GM12878 (cell line): ENCODE results near the gene KRT80. TPM values are rescaled to one million over a fixed set of nuclear protein-coding genes. Genes with fewer than 3 reads are reported as not detected.

ENCODE experiments used
- ATAC-seq: fragments of 200-7000 bp; cut with Tn5 transposase; 3 replicates; pipeline ENCODE4 v1.9.1; 2020; ENCODE audit warnings: mild to moderate bottlenecking, moderate library complexity
- BruUV-seq: library from RNA; stranded (reverse); fragments of 400-500 nt; replicated peaks from 2 replicates; lab custom pipeline; 2021; lab: Mats Ljungman, UMichigan
- CTCF ChIA-PET: fragments of 300-600 bp; sonication (Branson Sonifier 250); formaldehyde crosslinking; extraction: SDS; loops from one replicate; lab custom pipeline; 2021; ENCODE audit warnings: inconsistent platforms; lab: Yijun Ruan, JAX
- POLR2A ChIA-PET: fragments of 350-600 bp; formaldehyde crosslinking; extraction: SDS; loops from one replicate; lab custom pipeline; 2021; ENCODE audit warnings: inconsistent platforms; lab: Charles Lee
- RAD21 ChIA-PET: fragments of 300-600 bp; sonication (Branson Sonifier 250); formaldehyde crosslinking; loops from one replicate; lab custom pipeline; 2023; ENCODE audit warnings: antibody characterized with exemption; ENCODE audit not compliant: unreplicated experiment; lab: Charles Lee
- SMC1A ChIA-PET: fragments of 300-600 bp; sonication (Branson Sonifier 250); formaldehyde crosslinking; loops from one replicate; lab custom pipeline; 2023; ENCODE audit not compliant: unreplicated experiment, uncharacterized antibody; lab: Charles Lee
- DNase-seq: peaks from one replicate; pipeline ENCODE4 v3.0.0-alpha.2; 2011; ENCODE audit warnings: low read depth, low spot score
- FAIRE-seq: peaks from 3 replicates; lab custom pipeline; 2011; peaks lifted over from hg19 to GRCh38; lab: Jason Lieb, UNC
- H2AFZ ChIP-seq: 2 replicates; pipeline ENCODE4 v1.6.0; 2011; ENCODE audit warnings: low read depth, low read length, control low read depth; ENCODE audit not compliant: control insufficient read depth
- H3K27ac ChIP-seq: 2 replicates; pipeline ENCODE4 v1.5.1; 2011; ENCODE audit warnings: control low read depth; ENCODE audit not compliant: control insufficient read depth, insufficient read depth
- H3K27me3 ChIP-seq, 2 experiments: replicated peaks in 1 of 2; 2 replicates each; pipeline versions ENCODE4 v1.6.0 to v1.6.1; 2011; ENCODE audit warnings: low read length in 1 of 2; ENCODE audit not compliant: control insufficient read depth in 2 of 2, insufficient read depth in 2 of 2
- H3K36me3 ChIP-seq, 2 experiments: 2 replicates each; pipeline ENCODE4 v1.5.1; 2011; ENCODE audit warnings: low read length in 1 of 2; ENCODE audit not compliant: control insufficient read depth in 2 of 2, insufficient read depth in 2 of 2
- H3K4me1 ChIP-seq: 2 replicates; pipeline ENCODE4 v1.6.1; 2011; ENCODE audit warnings: mild to moderate bottlenecking, low read length, moderate library complexity, mixed read lengths; ENCODE audit not compliant: control insufficient read depth, insufficient read depth
- H3K4me2 ChIP-seq: 2 replicates; pipeline ENCODE4 v1.6.0; 2011; ENCODE audit warnings: control low read depth; ENCODE audit not compliant: control insufficient read depth, insufficient read depth
- H3K4me3 ChIP-seq: fragments of 200-600 bp; sonication (generic); 2 replicates; pipeline ENCODE4 v1.5.1; 2016
- H3K79me2 ChIP-seq: 2 replicates; pipeline ENCODE4 v1.6.0; 2011; ENCODE audit warnings: low read length; ENCODE audit not compliant: control insufficient read depth, insufficient read depth
- H3K9ac ChIP-seq: 2 replicates; pipeline ENCODE4 v1.8.0; 2011; ENCODE audit warnings: low read length, control low read depth, mixed read lengths; ENCODE audit not compliant: control insufficient read depth, insufficient read depth
- H3K9me3 ChIP-seq: replicated peaks from 3 replicates; pipeline ENCODE4 v1.5.1; 2011; ENCODE audit warnings: mild to moderate bottlenecking, low read length; ENCODE audit not compliant: control insufficient read depth, insufficient read depth
- H4K20me1 ChIP-seq: 2 replicates; pipeline ENCODE4 v1.6.0; 2011; ENCODE audit not compliant: control insufficient read depth, insufficient read depth
- CHD4 ChIP-seq: fragments of 200-600 bp; sonication (generic); IDR thresholded peaks from 2 replicates; pipeline ENCODE4 v1.6.1; 2016; ENCODE audit warnings: mild to moderate bottlenecking
- CREB1 ChIP-seq: IDR thresholded peaks from 2 replicates; pipeline ENCODE4 v1.6.1; 2012; ENCODE audit warnings: low read depth, mild to moderate bottlenecking, inconsistent platforms
- MEF2B ChIP-seq: fragments of 450-650 bp; IDR thresholded peaks from 2 replicates; pipeline ENCODE4 v1.6.1; 2018; ENCODE audit warnings: mild to moderate bottlenecking, moderate library complexity; ENCODE audit not compliant: partially characterized antibody, poor library complexity, severe bottlenecking
- RCOR1 ChIP-seq: conservative IDR thresholded peaks from 2 replicates; pipeline ENCODE4 v1.6.1; 2012; ENCODE audit warnings: low read depth, low read length, improper control_type of control experiment
- SIX5 ChIP-seq: IDR thresholded peaks from 2 replicates; pipeline ENCODE4 v1.6.1; 2011; ENCODE audit warnings: mild to moderate bottlenecking, low read depth, low read length, moderate library complexity; ENCODE audit not compliant: severe bottlenecking
- SMAD5 ChIP-seq: IDR thresholded peaks from 2 replicates; pipeline ENCODE4 v1.6.1; 2016; ENCODE audit warnings: antibody characterized with exemption, low read depth
- ZNF592 ChIP-seq: fragments of 450-650 bp; IDR thresholded peaks from 2 replicates; pipeline ENCODE4 v1.6.1; 2017; ENCODE audit warnings: mild to moderate bottlenecking, moderate library complexity
- ZSCAN29 ChIP-seq: fragments of 450-650 bp; IDR thresholded peaks from 2 replicates; pipeline ENCODE4 v1.6.1; 2017; ENCODE audit warnings: mild to moderate bottlenecking, moderate library complexity
- WGBS: methylation state at CpG from one replicate; pipeline ENCODE4 v1.1.6; 2016; ENCODE audit warnings: low lambda C conversion rate; ENCODE audit not compliant: insufficient replicate concordance, insufficient coverage; ENCODE audit errors: missing lambda C conversion rate; 5-methylcytosine and 5-hydroxymethylcytosine counted together
- in situ Hi-C: fragments of 300-500 bp; cut with MboI; formaldehyde crosslinking; loops from 9 replicates; pipeline ENCODE4 v1.14.3; 2018; ENCODE audit warnings: mixed read lengths
- intact Hi-C: fragments of 100-400 bp; cut with micrococcal nuclease; formaldehyde crosslinking; loops from one replicate; pipeline ENCODE4 v1.14.2; 2022; ENCODE audit not compliant: unreplicated experiment
- polyA plus RNA-seq, 11 experiments: library from polyadenylated mRNA; depleted of rRNA in 4 of 11; unstranded in 6 of 11; stranded (reverse) in 5 of 11; fragments of >200 nt; fragmentation: Nextera tagmentation in 4 of 11; fragmentation: Illumina TruSeq in 1 of 11; extraction: Ambion mirVana in 4 of 11; extraction: Trizol in 1 of 11; gene quantifications; 1 replicate in 1 of 11; 2 replicates in 10 of 11; pipeline versions ENCODE4 v1.2.1 to v1.2.3, GENCODE V29; 2011 to 2016; ENCODE audit warnings: inconsistent platforms in 2 of 11, missing spikeins in 2 of 11, low read depth in 1 of 11
- total RNA-seq, 4 experiments: library from RNA; depleted of rRNA in 3 of 4; stranded (reverse); fragments of >200 nt in 3 of 4; fragmentation: Illumina TruSeq in 1 of 4; extraction: Trizol in 1 of 4; gene quantifications; 2 replicates each; pipeline versions ENCODE4 v1.2.1 to v1.2.3, GENCODE V29; 2013 to 2021
- TF ChIP-seq, protein P1 (sequence below): fragments of 450-650 bp; IDR thresholded peaks from 2 replicates; pipeline ENCODE4 v1.6.1; 2014; ENCODE audit warnings: mild to moderate bottlenecking
- TF ChIP-seq, protein P2 (sequence below): fragments of 450-650 bp; formaldehyde crosslinking; IDR thresholded peaks from 2 replicates; pipeline ENCODE4 v1.4.0; 2020; ENCODE audit warnings: mild to moderate bottlenecking, moderate library complexity
- TF ChIP-seq, protein P3 (sequence below): fragments of 150-350 bp; IDR thresholded peaks from 2 replicates; pipeline ENCODE4 v1.6.1; 2016; ENCODE audit warnings: low read depth, low read length

KRT80 gene
- total and polyA plus RNA-seq, 10 of the 15 experiments (the other 5 are each of a cell fraction or from before 2014, with no cell fraction given) = 0.01 TPM; not detected in 9

GRCh38 chr12:52223406-52224039 lies 31.7 kb upstream of the KRT80 start:
- no peaks in the 10 kb centered on the region for H4K20me1 ChIP-seq
- 80% methylated on average over 5 of the region's 5 CpGs for WGBS
- H3K9me3 ChIP-seq = no peaks in the 10 kb centered on the region
- H2AFZ ChIP-seq = no peak overlapping the region
- H3K4me3 ChIP-seq = no peak overlapping the region
- ChIA-PET SMC1A (interaction anchor here (1.3 kb wide), 1 partner anchor 70 kb away, joined by 3 read pairs; no protein-coding TSS in a partner anchor), RAD21 (interaction anchor here (1.2 kb wide), 1 partner anchor 28 kb away, joined by 3 read pairs; no protein-coding TSS in a partner anchor), CTCF (interaction anchor here (0.7 to 8.6 kb wide), 6 partner anchors 9 to 692 kb away, joined by 3 to 84 read pairs (median 4); no protein-coding TSS in a partner anchor), POLR2A (no interaction called here)
- in situ Hi-C loops = no loop called here
- no TSS peak for BruUV-seq
- FAIRE-seq (no peak), ATAC-seq (no peak), DNase-seq (no peak)
- H3K27ac ChIP-seq = no peak overlapping the region
- intact Hi-C loops = no loop called here
- no peaks in the 10 kb centered on the region for H3K79me2 ChIP-seq
- no peak overlapping the region for H3K4me2 ChIP-seq
- H3K27me3 ChIP-seq = no peaks in the 10 kb centered on the region; a peak in 1 of 4 replicates
- no peaks in the 10 kb centered on the region for H3K36me3 ChIP-seq
- H3K4me1 ChIP-seq = peaks cover 6% of the 10 kb centered on the region; the same call in 1 of the 2 replicates
- H3K9ac ChIP-seq = no peak overlapping the region
- TF ChIP-seq RCOR1 = no peak
- no peak for TF ChIP-seq MEF2B
- no peak for TF ChIP-seq ZNF592
- TF ChIP-seq ZSCAN29 = no peak
- TF ChIP-seq SMAD5 = no peak
- TF ChIP-seq, protein P1, sequence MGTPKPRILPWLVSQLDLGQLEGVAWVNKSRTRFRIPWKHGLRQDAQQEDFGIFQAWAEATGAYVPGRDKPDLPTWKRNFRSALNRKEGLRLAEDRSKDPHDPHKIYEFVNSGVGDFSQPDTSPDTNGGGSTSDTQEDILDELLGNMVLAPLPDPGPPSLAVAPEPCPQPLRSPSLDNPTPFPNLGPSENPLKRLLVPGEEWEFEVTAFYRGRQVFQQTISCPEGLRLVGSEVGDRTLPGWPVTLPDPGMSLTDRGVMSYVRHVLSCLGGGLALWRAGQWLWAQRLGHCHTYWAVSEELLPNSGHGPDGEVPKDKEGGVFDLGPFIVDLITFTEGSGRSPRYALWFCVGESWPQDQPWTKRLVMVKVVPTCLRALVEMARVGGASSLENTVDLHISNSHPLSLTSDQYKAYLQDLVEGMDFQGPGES = no peak
- no peak for TF ChIP-seq CHD4
- TF ChIP-seq, protein P2, sequence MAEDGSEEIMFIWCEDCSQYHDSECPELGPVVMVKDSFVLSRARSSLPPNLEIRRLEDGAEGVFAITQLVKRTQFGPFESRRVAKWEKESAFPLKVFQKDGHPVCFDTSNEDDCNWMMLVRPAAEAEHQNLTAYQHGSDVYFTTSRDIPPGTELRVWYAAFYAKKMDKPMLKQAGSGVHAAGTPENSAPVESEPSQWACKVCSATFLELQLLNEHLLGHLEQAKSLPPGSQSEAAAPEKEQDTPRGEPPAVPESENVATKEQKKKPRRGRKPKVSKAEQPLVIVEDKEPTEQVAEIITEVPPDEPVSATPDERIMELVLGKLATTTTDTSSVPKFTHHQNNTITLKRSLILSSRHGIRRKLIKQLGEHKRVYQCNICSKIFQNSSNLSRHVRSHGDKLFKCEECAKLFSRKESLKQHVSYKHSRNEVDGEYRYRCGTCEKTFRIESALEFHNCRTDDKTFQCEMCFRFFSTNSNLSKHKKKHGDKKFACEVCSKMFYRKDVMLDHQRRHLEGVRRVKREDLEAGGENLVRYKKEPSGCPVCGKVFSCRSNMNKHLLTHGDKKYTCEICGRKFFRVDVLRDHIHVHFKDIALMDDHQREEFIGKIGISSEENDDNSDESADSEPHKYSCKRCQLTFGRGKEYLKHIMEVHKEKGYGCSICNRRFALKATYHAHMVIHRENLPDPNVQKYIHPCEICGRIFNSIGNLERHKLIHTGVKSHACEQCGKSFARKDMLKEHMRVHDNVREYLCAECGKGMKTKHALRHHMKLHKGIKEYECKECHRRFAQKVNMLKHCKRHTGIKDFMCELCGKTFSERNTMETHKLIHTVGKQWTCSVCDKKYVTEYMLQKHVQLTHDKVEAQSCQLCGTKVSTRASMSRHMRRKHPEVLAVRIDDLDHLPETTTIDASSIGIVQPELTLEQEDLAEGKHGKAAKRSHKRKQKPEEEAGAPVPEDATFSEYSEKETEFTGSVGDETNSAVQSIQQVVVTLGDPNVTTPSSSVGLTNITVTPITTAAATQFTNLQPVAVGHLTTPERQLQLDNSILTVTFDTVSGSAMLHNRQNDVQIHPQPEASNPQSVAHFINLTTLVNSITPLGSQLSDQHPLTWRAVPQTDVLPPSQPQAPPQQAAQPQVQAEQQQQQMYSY (CRISPR knock-in tag) = no peak
- TF ChIP-seq, protein P3, sequence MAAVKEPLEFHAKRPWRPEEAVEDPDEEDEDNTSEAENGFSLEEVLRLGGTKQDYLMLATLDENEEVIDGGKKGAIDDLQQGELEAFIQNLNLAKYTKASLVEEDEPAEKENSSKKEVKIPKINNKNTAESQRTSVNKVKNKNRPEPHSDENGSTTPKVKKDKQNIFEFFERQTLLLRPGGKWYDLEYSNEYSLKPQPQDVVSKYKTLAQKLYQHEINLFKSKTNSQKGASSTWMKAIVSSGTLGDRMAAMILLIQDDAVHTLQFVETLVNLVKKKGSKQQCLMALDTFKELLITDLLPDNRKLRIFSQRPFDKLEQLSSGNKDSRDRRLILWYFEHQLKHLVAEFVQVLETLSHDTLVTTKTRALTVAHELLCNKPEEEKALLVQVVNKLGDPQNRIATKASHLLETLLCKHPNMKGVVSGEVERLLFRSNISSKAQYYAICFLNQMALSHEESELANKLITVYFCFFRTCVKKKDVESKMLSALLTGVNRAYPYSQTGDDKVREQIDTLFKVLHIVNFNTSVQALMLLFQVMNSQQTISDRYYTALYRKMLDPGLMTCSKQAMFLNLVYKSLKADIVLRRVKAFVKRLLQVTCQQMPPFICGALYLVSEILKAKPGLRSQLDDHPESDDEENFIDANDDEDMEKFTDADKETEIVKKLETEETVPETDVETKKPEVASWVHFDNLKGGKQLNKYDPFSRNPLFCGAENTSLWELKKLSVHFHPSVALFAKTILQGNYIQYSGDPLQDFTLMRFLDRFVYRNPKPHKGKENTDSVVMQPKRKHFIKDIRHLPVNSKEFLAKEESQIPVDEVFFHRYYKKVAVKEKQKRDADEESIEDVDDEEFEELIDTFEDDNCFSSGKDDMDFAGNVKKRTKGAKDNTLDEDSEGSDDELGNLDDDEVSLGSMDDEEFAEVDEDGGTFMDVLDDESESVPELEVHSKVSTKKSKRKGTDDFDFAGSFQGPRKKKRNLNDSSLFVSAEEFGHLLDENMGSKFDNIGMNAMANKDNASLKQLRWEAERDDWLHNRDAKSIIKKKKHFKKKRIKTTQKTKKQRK = no peak
- no peak for TF ChIP-seq CREB1
- TF ChIP-seq SIX5 = no peak
